Fibroblast of skin of abdomen (primary cell): ENCODE measurements around the gene GJA10. TPM values are rescaled to one million over a fixed set of nuclear protein-coding genes. Genes with fewer than 3 reads are reported as not detected.
A peak's percentile ranks its signal among the peaks of the same experiment; 100 is the strongest.
"Not testable (repeated sequence)": the region's sequence is repeated elsewhere in the genome, so short reads cannot be mapped to it uniquely, and the experiment has no call there.

Experiments used
- DNase-seq: peaks from one replicate; pipeline ENCODE4 v3.0.0-alpha.2; 2013
- polyA plus RNA-seq, 2 experiments: library from polyadenylated mRNA; unstranded; fragments of 120-200 nt; gene quantifications; one replicate each; pipeline ENCODE4 v1.2.1, GENCODE V29; 2013; ENCODE audit not compliant: insufficient read length in 2 of 2

The GJA10 gene
- not detected for polyA plus RNA-seq (2013, experiment 1 of 2; ENCODE audit: insufficient read length)
- polyA plus RNA-seq (2013, experiment 2 of 2; ENCODE audit: insufficient read length) = not detected

DNA sequence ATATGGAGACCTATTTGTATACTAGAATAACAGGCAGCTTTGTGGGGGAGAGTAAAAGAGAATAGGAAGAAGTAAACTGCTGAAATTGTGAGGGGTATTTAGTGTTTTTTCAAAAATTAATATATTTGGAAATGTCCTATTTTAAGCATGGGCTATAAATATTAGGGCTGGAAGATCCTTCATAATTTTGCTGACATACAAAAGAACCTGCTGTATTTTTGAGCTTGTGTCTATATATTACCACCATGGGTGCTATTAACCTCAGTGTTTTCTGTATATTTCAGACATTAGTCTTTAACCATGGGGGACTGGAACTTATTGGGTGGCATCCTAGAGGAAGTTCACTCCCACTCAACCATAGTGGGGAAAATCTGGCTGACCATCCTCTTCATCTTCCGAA lies at the start of gene GJA10:
Gene GJA10 (plus strand): TSS at position 301 of the 400 bp plus-strand sequence. CDS start 0 bp downstream, at position 301.
- DNase-seq = no peak

DNA sequence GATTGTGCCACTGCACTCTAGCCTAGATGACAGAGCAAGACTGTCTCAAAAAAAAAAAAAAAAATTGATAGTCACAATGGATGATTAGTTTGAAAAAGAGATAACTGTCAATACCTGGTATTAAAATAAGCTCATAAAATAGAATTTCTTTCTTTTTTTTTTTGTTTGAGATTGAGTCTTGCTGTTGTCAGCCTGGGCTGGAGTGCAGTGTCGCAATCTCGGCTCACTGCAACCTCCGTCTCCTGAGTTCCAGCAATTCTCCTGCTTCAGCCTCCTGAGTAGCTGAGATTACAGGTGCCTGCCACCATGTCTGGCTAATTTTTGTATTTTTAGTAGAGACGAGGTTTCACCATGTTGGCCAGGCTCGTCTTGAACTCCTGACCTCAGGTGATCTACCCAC lies 46.8 kb upstream of the GJA10 start:
- DNase-seq = not testable (repeated sequence)

DNA sequence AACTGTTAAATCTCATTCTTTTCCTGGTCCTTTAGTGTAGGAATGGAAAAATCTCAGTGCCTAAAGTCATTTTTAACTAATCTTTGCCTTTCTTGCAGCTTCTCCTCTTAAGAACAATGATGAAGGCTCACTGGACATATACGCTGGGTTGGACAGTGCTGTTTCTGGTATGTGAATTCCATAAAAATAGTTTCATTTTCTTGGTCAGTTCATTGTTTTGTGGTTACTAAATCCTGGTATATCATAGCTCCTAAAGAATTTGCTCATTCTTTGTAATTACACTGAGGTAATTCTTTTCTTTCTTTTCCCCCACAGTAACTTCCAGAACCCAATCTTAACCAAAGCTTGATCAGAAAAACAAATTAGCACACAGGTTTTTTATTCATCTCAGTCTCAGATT lies 41.2 kb upstream of the GJA10 start:
- peak; percentile 56 for DNase-seq

DNA sequence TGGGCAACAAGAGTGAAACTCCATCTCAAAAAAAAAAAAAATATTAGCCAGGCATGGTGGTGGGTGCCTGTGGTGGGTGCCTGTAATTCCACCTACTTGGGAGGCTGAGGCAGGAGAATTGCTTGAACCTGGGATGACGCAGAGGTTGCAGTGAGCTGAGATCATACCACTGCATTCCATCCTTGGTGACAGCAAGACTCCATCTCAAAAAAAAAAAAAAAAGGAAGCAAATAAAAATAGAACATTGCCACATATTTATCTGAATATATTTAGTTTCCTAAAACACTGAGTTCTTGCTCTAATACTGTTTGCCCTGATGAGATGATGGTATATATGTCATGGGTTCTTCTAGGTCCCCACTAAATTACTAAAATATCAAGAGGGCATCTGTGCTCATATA lies 36.2 kb upstream of the GJA10 start:
- DNase-seq = no peak

DNA sequence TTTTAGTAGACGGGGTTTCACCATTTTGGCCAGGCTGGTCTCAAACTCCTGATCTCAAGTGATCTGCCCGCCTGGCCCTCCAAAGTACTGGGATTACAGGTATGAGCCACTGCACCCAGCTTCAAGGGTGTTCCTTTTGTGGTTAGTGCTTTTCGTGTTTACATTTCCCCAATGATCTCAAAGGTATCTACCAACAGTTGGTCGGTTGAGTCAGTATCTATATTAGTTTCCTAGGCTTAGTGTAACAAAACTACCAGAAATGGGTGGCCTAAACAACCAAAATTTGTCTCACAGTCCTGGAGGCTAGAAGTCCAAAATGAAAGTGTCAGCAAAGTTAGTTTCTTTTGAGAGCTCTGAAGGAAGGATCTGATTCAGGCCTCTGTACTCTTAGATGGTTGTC lies 34.5 kb upstream of the GJA10 start:
- no peak for DNase-seq

DNA sequence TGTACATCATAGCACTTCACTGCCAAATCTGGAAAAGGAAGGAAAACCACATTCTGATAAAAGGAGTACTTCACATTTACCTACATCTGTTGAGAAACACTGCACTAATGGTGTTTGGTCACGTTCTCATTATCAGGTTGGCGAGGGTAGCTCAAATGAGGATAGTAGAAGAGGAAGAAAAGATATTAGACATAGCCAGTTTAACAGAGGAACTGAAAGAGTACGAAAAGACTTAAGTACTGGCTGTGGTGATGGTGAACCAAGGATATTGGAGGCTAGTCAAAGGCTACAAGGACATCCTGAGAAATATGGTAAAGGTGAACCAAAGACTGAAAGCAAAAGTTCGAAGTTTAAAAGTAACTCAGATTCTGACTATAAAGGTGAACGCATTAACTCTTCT lies 32.0 kb upstream of the GJA10 start:
- DNase-seq = no peak

- DNase-seq = no peak
Observed at GRCh38 chr6:89862698-89863097, 31.6 kb upstream of the GJA10 start.

DNA sequence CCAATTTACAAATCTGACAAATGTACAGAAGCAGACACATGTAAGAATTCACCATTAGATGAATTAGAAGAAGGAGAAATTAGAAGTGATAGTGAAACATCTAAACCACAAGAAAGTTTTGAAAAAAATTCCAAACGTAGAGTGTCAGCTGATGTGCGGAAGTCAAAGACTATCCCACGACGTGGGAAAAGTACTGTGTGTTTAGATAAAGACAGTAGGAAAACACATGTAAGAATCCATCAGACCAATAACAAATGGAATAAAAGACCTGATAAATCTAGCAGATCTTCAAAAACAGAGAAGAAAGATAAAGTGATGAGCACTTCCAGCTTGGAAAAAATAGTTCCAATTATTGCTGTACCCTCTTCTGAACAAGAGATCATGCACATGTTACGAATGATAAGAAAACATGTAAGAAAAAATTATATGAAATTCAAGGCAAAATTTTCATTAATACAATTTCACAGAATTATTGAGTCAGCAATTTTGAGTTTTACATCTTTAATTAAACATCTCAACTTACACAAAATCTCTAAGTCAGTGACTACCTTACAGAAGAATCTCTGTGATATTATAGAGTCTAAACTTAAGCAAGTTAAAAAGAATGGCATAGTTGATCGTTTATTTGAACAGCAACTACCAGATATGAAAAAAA lies 28.1 kb upstream of the GJA10 start:
- no peak for DNase-seq

- no peak for DNase-seq
Observed at GRCh38 chr6:89873721-89874120, 20.5 kb upstream of the GJA10 start.

DNA sequence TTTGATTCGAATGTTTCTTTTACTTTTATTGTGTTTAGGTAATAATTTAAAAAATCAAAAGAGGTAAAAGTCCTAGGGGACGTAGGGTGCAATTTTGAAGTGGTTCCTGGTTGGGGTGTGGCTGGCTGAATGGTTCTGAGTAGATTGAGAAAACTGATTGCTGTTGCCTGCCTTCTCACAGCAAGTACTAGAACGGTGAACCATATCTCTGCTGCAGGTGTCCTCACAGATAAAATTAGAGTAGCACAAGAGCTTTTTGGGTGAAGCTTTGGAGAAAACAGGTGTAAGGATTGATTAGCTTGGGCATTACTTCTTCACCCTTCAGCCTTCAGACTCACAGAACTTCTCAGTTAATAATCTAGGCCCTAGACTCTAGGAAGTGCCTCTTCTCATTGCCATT lies 19.8 kb upstream of the GJA10 start:
- DNase-seq = no peak

DNA sequence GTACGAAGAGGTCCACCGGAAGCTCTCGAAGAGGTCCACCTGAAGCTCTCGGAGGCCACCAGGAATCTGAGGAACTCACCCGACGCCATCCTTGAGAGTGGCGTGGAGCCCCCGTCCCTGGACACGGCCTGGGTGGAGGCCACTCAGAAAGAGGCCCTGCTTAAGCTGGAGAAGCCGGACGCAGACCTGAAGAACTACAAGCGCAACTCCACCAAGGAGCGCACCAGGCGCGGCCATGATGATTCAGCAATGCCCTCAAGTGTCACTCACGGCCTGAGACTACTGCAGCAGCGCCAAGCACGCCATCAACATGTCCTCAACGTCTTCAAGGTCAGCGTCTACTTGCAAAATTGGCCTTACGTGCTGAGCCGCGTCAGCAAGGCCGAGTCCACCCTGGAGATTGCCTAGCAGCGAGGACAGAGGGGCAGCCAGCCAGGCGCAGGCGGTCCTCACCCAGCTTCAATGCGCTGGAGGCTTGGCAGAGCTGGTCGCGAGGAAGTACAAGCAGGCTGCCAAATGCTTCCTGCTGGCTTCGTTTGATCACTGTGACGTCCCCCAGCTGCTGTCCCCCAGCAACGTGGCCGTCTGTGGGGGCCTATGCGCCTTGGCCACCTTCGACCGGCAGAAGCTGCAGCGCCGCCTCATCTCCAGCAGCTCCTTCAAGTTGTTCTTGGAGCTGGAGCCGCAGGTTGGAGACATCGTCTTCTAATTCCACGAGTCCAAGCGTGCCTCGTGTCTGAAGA lies 7.7 kb upstream of the GJA10 start:
- no peak for DNase-seq

DNA sequence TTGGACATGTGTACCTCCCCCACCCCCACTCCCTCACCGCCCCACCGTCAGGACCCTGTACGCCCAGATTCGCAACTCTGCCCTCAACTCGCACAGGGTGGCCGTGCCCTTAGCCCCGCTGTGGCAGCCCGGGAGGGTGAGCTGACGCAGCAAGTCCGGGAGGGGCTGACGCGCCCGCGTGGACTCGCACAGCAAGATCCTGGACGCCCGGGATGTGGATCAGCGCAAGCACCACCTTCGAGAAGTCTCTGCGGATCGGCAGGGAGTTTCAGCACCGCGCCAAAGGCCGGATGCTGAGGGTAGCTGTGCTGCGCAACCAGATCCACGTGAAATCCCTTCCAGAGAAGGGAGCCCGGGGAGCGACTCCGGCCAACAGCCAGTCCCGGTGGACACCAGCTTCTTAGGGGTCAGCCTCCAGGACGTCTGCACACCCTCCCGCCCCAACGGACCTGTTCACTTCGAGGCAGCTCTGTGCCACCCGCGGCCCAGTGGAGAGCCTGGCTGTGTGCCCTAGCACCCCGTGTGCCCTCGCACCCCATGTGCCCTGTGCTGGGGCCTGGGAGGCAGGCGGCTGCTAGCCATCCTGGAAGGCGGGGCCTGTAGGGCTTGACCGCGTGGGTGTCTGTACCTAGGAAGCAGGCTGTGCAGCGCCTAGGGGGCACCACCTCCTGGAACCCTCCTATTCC lies 6.7 kb upstream of the GJA10 start:
- DNase-seq = no peak

DNA sequence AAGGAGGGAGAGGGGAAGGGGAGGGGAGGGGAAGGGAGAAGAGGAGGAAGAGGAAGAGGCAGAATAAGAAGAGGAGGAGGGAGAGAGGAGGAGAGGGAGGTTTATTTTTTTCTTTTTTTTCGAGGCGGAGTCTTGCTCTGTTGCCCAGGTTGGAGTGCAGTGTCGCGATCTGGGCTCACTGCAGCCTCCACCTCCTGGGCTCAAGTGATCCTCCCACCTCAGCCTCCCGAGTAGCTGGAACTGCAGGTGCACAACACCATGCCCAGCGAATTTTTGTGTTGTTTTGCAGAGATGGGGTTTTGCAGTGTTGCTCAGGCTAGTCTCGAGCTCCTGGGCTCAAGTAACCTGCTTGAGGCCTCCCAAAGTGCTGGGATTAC lies 6.1 kb upstream of the GJA10 start:
- DNase-seq = no peak

GRCh38 chr6:89888871-89889270 lies 5.4 kb upstream of the GJA10 start:
- no peak for DNase-seq

- DNase-seq = not testable (repeated sequence)
Observed at GRCh38 chr6:89890845-89891528, 3.3 kb upstream of the GJA10 start.

GRCh38 chr6:89892577-89892976 lies 1.7 kb upstream of the GJA10 start:
- not testable (repeated sequence) for DNase-seq

GRCh38 chr6:89895276-89895874 lies 1.1 kb downstream of the GJA10 start:
- peak; percentile 56 for DNase-seq

DNA sequence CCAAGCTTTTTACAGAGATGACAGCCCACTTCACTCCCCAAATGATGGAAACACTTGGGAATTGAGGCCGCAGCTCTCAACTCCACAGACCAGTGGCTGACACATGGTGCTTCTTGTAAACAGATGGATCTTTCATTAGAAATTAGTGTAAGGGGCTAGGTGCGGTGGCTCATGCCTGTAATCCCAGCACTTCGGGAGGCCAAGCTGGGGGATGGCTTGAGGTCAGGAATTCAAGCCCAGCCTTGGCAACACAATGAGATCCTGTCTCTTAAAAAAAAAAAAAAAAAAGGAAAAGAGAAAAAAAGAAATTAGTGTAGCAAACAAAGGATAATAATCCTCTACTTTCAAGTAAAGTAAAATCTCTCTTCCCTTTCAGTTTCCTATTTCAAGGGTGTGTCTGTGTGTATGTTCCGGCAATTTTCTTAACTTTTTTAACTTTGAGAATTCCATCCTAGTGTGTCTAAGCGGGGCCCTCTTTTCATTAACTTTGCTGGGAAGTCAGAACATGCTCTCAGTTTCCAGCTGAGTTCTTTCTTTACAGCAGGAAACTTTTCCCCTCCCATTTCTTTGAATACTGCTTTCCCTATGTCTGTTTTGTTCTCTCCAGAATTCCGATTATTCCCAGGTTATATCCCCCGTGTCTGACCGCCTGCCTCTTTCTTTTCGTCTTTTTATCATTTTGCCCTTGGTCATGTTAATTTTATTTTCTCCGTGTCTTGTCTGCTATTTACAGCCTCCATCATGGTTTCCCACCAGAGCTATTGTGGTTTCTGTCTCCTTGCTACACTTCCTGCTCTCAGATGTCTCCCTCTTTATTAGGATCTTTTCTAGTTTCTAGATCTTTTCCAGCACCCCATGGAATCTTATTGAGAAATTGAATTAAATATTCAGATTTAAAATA lies 16.0 kb downstream of the GJA10 start:
- DNase-seq = not testable (repeated sequence)

- no peak for DNase-seq
Observed at GRCh38 chr6:89910902-89911240, 16.6 kb downstream of the GJA10 start.

- no peak for DNase-seq
Observed at GRCh38 chr6:89916136-89916920, 22.1 kb downstream of the GJA10 start.

GRCh38 chr6:89917216-89917615 lies 22.9 kb downstream of the GJA10 start:
- no peak for DNase-seq
